HG03432 (cell line): ENCODE data around the gene IRS2.
A peak's percentile ranks its signal among the peaks of the same experiment; 100 is the strongest.

Experiments
- ATAC-seq: cut with Tn5 transposase; IDR thresholded peaks from one replicate; pipeline ENCODE4 v1.9.1; 2021; ENCODE audit warnings: mild to moderate bottlenecking, moderate library complexity; ENCODE audit not compliant: unreplicated experiment

The IRS2 gene

GRCh38 chr13:109782823-109783431 lies 3.5 kb downstream of the IRS2 start:
- ATAC-seq: no peak

- ATAC-seq: no peak
Observed at GRCh38 chr13:109782066-109782822, 4.1 kb downstream of the IRS2 start.

- no peak for ATAC-seq
Observed at GRCh38 chr13:109781384-109782065, 4.9 kb downstream of the IRS2 start.

- no peak for ATAC-seq
Observed at GRCh38 chr13:109780845-109781383, 5.5 kb downstream of the IRS2 start.

GRCh38 chr13:109779876-109780510 lies 6.4 kb downstream of the IRS2 start:
- ATAC-seq: no peak

- no peak for ATAC-seq
Observed at GRCh38 chr13:109779074-109779473, 7.3 kb downstream of the IRS2 start.

- peak; percentile 51 for ATAC-seq
Observed at GRCh38 chr13:109778102-109778542, 8.3 kb downstream of the IRS2 start.

GRCh38 chr13:109776575-109776974 lies 9.8 kb downstream of the IRS2 start:
- no peak for ATAC-seq

GRCh38 chr13:109773786-109774185 lies 12.6 kb downstream of the IRS2 start:
- no peak for ATAC-seq

GRCh38 chr13:109773276-109773675 lies 13.1 kb downstream of the IRS2 start:
- ATAC-seq: no peak

GRCh38 chr13:109771926-109772325 lies 14.5 kb downstream of the IRS2 start:
- ATAC-seq: no peak

GRCh38 chr13:109770436-109770835 lies 15.9 kb downstream of the IRS2 start:
- no peak for ATAC-seq

GRCh38 chr13:109769921-109770320 lies 16.5 kb downstream of the IRS2 start:
- no peak for ATAC-seq

- no peak for ATAC-seq
Observed at GRCh38 chr13:109769275-109769674, 17.1 kb downstream of the IRS2 start.

GRCh38 chr13:109768616-109769015 lies 17.8 kb downstream of the IRS2 start:
- no peak for ATAC-seq

GRCh38 chr13:109768176-109768575 lies 18.2 kb downstream of the IRS2 start:
- no peak for ATAC-seq

GRCh38 chr13:109767023-109767422 lies 19.4 kb downstream of the IRS2 start:
- ATAC-seq: no peak

GRCh38 chr13:109764470-109765291 lies 21.7 kb downstream of the IRS2 start:
- ATAC-seq: no peak

GRCh38 chr13:109764045-109764444 lies 22.3 kb downstream of the IRS2 start:
- no peak for ATAC-seq

- no peak for ATAC-seq
Observed at GRCh38 chr13:109762791-109763190, 23.6 kb downstream of the IRS2 start.
